ENCODE results near the gene CFAP65.

Gene CFAP65

DNA sequence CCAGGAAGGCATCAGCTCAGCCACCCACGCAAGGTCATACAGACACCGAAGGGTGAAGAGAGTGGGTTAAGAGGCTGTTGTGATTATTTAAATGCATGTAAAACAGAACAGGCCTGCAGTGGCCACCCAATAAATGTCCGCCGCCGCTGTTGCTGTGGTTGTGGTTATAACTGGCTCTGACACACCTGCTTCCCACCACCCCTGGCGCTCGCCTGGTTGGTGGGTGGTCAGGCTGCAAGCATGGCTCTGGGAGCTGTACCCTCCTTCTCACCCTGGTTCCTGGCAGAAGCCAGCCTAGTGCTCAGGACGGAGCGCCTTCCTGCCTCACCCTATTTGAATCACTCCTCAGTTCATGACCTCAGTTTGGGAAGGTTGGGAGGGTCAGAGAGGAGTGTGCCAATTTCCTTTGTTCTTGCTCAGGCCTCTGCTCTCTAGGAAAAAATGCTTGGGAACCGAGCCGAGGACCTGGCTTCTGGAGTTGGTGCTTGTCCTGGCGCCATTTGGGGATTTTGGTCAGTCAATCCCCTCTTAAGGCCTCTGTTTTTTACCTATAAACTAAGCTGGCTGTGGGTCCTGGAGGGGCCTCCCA, 42.8 kb downstream of the CFAP65 start:
- TF ChIP-seq, protein P1, sequence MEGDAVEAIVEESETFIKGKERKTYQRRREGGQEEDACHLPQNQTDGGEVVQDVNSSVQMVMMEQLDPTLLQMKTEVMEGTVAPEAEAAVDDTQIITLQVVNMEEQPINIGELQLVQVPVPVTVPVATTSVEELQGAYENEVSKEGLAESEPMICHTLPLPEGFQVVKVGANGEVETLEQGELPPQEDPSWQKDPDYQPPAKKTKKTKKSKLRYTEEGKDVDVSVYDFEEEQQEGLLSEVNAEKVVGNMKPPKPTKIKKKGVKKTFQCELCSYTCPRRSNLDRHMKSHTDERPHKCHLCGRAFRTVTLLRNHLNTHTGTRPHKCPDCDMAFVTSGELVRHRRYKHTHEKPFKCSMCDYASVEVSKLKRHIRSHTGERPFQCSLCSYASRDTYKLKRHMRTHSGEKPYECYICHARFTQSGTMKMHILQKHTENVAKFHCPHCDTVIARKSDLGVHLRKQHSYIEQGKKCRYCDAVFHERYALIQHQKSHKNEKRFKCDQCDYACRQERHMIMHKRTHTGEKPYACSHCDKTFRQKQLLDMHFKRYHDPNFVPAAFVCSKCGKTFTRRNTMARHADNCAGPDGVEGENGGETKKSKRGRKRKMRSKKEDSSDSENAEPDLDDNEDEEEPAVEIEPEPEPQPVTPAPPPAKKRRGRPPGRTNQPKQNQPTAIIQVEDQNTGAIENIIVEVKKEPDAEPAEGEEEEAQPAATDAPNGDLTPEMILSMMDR (conservative IDR thresholded peaks at IDR 0.05; ENCODE audit: low read depth, low read length), result no peak
- no peak overlapping the region for H3K4me3 ChIP-seq (ENCODE audit: low read depth, low read length)
- no peak for DNase-seq (ENCODE audit: low read depth)

DNA sequence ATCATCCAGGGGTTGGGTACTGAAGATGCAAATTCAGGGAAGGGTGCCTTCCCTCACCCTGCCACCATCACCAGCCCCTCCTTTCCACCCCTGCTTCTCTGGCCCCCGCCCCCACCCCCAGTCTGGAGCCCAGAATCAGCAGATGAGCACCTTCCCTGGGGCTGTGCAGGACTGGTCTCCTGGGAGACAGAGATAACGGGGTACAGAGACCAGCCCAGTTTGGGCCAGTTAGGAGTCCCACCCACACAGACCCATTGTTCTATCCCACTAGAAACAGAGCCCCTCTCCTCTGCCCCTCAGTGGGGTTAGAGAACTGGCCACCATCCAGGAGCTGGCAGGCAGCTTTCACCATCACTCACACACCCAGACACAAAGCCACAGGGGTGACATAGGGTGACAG, 43.6 kb downstream of the CFAP65 start:
- no peak overlapping the region for H3K4me3 ChIP-seq (ENCODE audit: low read depth, low read length)
- no peak for DNase-seq (ENCODE audit: low read depth)
- TF ChIP-seq, protein P1 (conservative IDR thresholded peaks at IDR 0.05; ENCODE audit: low read depth, low read length), result no peak

DNA sequence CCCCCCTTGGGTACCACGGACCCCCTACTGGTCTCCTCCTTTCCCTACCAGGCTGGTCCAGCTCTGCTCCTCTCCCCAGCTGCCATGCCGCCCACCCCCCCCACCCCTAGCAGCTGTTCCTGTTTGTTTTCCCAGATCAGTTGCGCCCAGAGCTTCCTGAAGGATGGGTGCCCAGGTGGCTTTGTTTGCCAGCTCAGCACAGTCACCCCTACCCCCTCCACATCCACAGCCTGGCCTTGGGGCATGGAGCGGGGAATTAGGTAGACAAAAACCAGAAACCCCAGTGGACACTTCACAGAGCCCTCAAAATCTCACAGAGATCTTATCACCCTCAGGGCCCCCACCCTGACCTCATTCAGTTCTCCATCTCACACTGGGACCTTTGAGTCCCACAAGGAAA, 44.4 kb downstream of the CFAP65 start:
- TF ChIP-seq, protein P1 (conservative IDR thresholded peaks at IDR 0.05; ENCODE audit: low read depth, low read length), result no peak
- DNase-seq (ENCODE audit: low read depth), result no peak
- no peak overlapping the region for H3K4me3 ChIP-seq (ENCODE audit: low read depth, low read length)

DNA sequence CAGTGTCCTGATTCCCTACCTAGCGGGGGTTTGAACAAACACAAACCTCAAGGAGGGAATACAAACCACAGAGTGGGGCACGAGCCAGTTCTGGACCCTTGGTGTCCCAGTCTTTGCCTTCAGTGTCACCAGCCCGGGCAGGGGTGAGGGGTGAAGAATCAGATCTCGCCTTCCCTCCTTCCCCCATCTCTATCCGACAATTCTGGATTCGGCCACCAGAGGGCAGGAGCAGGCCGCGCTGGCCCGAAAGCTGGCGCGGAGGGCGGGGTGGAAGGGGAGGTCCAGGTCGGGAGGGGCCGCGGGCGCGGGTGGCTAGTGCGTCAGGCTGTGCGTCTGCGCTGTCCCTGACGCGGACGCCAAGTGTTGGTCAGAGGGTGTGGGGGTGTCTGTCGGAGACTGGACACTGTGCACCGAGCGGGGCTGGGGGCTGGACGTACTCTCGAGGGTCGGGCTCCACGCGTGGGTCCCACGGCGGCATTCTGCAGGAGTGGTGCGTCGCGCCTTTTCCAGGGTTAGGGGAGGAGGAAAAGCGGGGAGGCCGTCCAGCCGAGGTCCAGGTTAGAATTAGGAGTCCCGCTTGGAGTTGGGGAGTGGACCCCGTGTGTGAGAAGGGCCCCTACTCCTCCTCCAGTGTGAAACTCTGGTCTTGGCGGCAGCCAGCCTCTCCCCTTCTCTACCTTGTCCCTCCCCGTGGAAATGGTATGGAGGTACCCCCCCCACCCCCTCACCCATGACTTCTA, 45.2 kb downstream of the CFAP65 start:
- DNase-seq (ENCODE audit: low read depth), result peak; percentile 65
- TF ChIP-seq, protein P1 (conservative IDR thresholded peaks at IDR 0.05; ENCODE audit: low read depth, low read length), result peak; percentile 78
- H3K4me3 ChIP-seq (ENCODE audit: low read depth, low read length), result peak overlapping the region; percentile 30

DNA sequence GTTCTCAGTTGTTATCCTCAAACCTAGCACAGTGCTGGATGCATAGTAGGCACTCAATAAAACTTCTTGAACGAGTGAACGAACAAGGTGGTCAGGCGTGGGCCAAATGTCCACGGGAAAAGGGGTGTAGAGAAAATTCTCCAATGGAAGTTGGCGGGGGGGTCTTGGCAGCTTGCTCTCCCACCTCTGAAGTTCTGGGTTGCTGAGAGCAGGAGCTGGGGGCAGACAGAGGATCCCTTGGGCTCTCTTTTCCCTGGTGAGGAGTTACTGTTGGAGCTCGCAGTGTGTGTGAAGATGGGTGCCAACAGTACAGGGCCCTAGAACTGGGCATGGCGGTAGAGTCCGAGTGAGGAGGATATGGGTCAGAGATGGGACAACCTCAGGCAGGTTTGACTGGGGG, 45.8 kb downstream of the CFAP65 start:
- TF ChIP-seq, protein P1 (conservative IDR thresholded peaks at IDR 0.05; ENCODE audit: low read depth, low read length), result no peak

DNA sequence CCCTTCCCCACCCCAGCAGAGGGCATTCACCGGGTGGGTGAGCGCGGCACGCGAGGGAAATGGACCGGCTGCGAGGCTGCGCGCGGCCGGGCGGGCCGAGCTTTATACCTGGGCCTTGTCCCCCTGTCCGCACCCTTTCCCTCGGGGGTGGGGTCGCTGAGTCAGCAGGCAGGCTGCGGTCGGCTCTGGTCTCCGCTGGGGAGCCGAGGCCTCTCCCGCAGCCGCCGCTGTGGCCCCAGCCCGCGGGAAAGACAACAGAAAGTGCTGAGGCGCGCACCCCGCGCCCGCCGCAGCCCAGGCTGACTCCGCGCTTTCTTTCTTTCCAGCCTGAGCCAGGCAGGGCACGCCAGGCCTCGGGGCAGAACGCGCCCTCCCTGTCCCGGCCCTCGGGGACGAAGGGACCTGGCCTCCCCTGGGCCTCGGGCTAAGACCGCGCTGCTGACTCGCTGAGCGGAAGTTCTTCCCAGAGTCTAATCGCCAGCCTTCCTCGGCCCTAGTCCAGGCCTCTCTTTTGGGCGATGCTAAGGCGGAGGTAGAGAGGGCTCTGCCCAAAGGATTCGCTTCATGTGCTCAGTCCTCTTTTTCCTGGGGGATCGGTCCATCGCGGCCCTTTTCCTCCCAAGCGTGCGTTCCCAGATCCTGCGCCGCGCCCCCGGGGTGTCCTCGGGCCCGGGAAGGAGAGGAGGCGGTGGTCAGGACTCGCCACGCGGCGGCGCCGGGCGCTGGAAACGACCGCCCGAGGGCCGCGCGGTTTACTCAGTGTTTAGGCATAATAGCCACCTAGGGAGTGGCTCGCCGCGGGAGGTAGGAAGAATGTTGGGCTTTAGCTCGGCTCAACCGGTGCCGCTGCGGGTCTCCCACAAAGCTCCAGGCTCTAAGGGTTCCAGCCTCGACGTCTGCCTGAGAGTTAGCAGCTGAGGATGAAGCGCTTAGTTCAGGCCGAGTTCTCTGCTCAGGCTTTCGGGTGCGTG, 47.7 kb downstream of the CFAP65 start, which contains the start of gene CRYBA2:
CRYBA2 (minus strand) TSS at position 78 of the 971 bp plus-strand sequence. CDS start 246 bp downstream, outside the sequence.
- peak within 1 kb of the TSS; percentile 25 for H3K4me3 ChIP-seq (ENCODE audit: low read depth, low read length)
- DNase-seq (ENCODE audit: low read depth), result peak; percentile 6
- TF ChIP-seq, protein P1 (conservative IDR thresholded peaks at IDR 0.05; ENCODE audit: low read depth, low read length), result no peak

More for the DNA sequence above, 45.8 kb downstream of the CFAP65 start:
- no peak for DNase-seq (ENCODE audit: low read depth)
- no peak overlapping the region for H3K4me3 ChIP-seq (ENCODE audit: low read depth, low read length)
